DOHH2 (cell line): ENCODE results near the gene EEF2KMT.

Experiments
- EZH2phosphoT487 ChIP-seq: fragments of 200-600 bp; sonication (generic); IDR thresholded peaks from 2 replicates; pipeline ENCODE4 v1.6.1; 2017; ENCODE audit warnings: borderline replicate concordance, mild to moderate bottlenecking, antibody characterized with exemption, low read length, moderate library complexity, mixed read lengths
- TF ChIP-seq, protein P1 (sequence below): fragments of 200-600 bp; sonication (generic); IDR thresholded peaks from one replicate; pipeline ENCODE4 v1.5.1; 2014; ENCODE audit warnings: antibody characterized with exemption, mild to moderate bottlenecking, low read depth, low read length; ENCODE audit not compliant: poor library complexity, severe bottlenecking

DNA sequence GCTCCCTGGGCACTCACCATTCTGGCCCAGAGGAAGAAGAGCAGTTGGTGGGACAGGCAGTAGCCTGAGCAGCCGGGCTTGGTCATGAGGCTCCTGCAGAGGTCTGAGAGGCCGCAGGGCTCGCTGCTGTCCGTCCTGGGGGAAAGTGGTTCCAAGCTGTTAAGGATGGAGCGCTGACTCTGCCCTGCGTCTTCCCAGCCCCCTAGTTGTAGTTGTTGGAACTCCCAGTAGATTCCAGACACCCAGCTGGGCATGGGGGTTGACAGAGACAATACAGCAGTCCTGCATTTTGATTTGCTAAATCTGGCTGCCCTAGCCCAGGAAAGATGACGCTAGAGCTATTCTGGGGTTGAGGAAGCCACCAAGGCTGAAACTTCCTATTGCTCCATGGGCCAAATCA lies 39.1 kb downstream of the EEF2KMT start:
- TF ChIP-seq, protein P1, sequence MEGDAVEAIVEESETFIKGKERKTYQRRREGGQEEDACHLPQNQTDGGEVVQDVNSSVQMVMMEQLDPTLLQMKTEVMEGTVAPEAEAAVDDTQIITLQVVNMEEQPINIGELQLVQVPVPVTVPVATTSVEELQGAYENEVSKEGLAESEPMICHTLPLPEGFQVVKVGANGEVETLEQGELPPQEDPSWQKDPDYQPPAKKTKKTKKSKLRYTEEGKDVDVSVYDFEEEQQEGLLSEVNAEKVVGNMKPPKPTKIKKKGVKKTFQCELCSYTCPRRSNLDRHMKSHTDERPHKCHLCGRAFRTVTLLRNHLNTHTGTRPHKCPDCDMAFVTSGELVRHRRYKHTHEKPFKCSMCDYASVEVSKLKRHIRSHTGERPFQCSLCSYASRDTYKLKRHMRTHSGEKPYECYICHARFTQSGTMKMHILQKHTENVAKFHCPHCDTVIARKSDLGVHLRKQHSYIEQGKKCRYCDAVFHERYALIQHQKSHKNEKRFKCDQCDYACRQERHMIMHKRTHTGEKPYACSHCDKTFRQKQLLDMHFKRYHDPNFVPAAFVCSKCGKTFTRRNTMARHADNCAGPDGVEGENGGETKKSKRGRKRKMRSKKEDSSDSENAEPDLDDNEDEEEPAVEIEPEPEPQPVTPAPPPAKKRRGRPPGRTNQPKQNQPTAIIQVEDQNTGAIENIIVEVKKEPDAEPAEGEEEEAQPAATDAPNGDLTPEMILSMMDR = no peak
- TF ChIP-seq EZH2phosphoT487 = no peak
